Esophagus (tissue), 2 donors: Measurements from ENCODE around the gene EXTL1. TPM values are rescaled to one million over a fixed set of nuclear protein-coding genes. Genes with fewer than 3 reads are reported as not detected.

Experiments
- H3K27ac ChIP-seq, 2 donors: one replicate each; pipeline ENCODE4 v1.5.1; 2013; ENCODE audit warnings: low read depth in 2 of 2, mild to moderate bottlenecking in 2 of 2, inconsistent platforms in 1 of 2, low read length in 1 of 2, moderate library complexity in 1 of 2
- H3K27me3 ChIP-seq, 2 donors: one replicate each; pipeline ENCODE4 v1.6.1; 2013; ENCODE audit warnings: low read length in 2 of 2, control low read depth in 1 of 2, mild to moderate bottlenecking in 1 of 2; ENCODE audit not compliant: insufficient read depth in 2 of 2, control insufficient read depth in 1 of 2
- H3K36me3 ChIP-seq, 2 donors: one replicate each; pipeline ENCODE4 v1.6.1; 2013; ENCODE audit warnings: low read length in 1 of 2; ENCODE audit not compliant: control insufficient read depth in 2 of 2, insufficient read depth in 2 of 2
- H3K4me1 ChIP-seq, 2 donors: one replicate each; pipeline ENCODE4 v1.6.1; 2013; ENCODE audit warnings: low read length in 1 of 2; ENCODE audit not compliant: control insufficient read depth in 2 of 2, insufficient read depth in 2 of 2
- H3K4me3 ChIP-seq, 2 donors: one replicate each; pipeline ENCODE4 v1.5.1; 2013; ENCODE audit warnings: low read length in 2 of 2, mild to moderate bottlenecking in 2 of 2, low read depth in 1 of 2, moderate library complexity in 1 of 2
- H3K9me3 ChIP-seq, 2 donors: one replicate each; pipeline ENCODE4 v1.6.1; 2013; ENCODE audit warnings: mild to moderate bottlenecking in 2 of 2, low read depth in 1 of 2, low read length in 1 of 2, moderate library complexity in 1 of 2; ENCODE audit not compliant: control insufficient read depth in 2 of 2, insufficient read depth in 1 of 2
- WGBS, 2 donors: extraction: QIAGEN DNeasy Blood & Tissue Kit; methylation state at CpG; one replicate each; pipeline ENCODE4 v1.1.7; 2013; 5-methylcytosine and 5-hydroxymethylcytosine counted together
- polyA plus RNA-seq, 2 donors: library from polyadenylated mRNA; stranded (reverse); fragments of 200-250 nt; gene quantifications; one replicate each; pipeline ENCODE4 v1.2.3, GENCODE V29; 2013
- donor health status: healthy with polysubstance abuse.
- donor health status: Bipolar disorder and iron deficiency.

Gene EXTL1
- polyA plus RNA-seq, 2 donors = 0.09 to 0.45 TPM

GRCh38 chr1:26084091-26084561 is 62.6 kb downstream of the EXTL1 start:
- 54 to 62% methylated on average over 2 of the region's 2 CpGs for WGBS, 2 donors
- H3K27ac ChIP-seq = no peak overlapping the region

GRCh38 chr1:26084844-26085243 is 63.3 kb downstream of the EXTL1 start:
- Histone ChIP-seq H3K4me3 (no peak overlapping the region), H3K27me3 (no peaks in the 10 kb centered on the region), H3K9me3 (no peaks in the 10 kb centered on the region), H3K4me1 (no peaks in the 10 kb centered on the region), H3K27ac (no peak overlapping the region), H3K36me3 (no peaks in the 10 kb centered on the region)
- WGBS, 2 donors = 80 to 81% methylated on average over 2 of the region's 2 CpGs

More at GRCh38 chr1:26084091-26084561, 62.6 kb downstream of the EXTL1 start:
- Histone ChIP-seq H3K36me3 (no peaks in the 10 kb centered on the region), H3K9me3 (no peaks in the 10 kb centered on the region), H3K27me3 (no peaks in the 10 kb centered on the region), H3K4me1 (no peaks in the 10 kb centered on the region), H3K4me3 (no peak overlapping the region)

Other genes starting within 250 kb of the EXTL1 start
- 10 to 100 TPM; 19.2 to 21.4 TPM for gene SELENON, start 221.6 kb upstream of the EXTL1 start, polyA plus RNA-seq
- gene MTFR1L, start 201.8 kb upstream of the EXTL1 start, polyA plus RNA-seq = 10 to 100 TPM; 28.4 to 32.0 TPM
- 1 to 10 TPM; 1.1 to 2.0 TPM for gene AUNIP, start 162.3 kb upstream of the EXTL1 start, polyA plus RNA-seq
- 10 to 100 TPM in 1 of 2 donors, 1 to 10 TPM in 1; 9.5 to 14.3 TPM for gene PAQR7, start 146.1 kb upstream of the EXTL1 start, polyA plus RNA-seq
- 100 to 1,000 TPM; 115 to 137 TPM for gene STMN1, start 115.4 kb upstream of the EXTL1 start, polyA plus RNA-seq
- gene PAFAH2, start 23.7 kb upstream of the EXTL1 start, polyA plus RNA-seq = 1 to 10 TPM; 5.7 to 5.8 TPM
- under 1 TPM in 1 of 2 donors, not detected in 1; 0.01 TPM for gene SLC30A2, start 24.3 kb downstream of the EXTL1 start, polyA plus RNA-seq
- under 1 TPM; 0.10 to 0.19 TPM for gene TRIM63, start 45.9 kb downstream of the EXTL1 start, polyA plus RNA-seq
- 1 to 10 TPM; 2.6 to 3.7 TPM for gene PDIK1L, start 90.0 kb downstream of the EXTL1 start, polyA plus RNA-seq
- 1 to 10 TPM in 1 of 2 donors, under 1 TPM in 1; 0.94 to 1.6 TPM for gene FAM110D, start 137.3 kb downstream of the EXTL1 start, polyA plus RNA-seq
- not detected for gene C1orf232, start 147.2 kb downstream of the EXTL1 start, polyA plus RNA-seq
- gene ZNF593, start 148.1 kb downstream of the EXTL1 start, polyA plus RNA-seq = 10 to 100 TPM; 42.3 to 63.3 TPM
- gene ZNF593OS, start 150.1 kb downstream of the EXTL1 start, polyA plus RNA-seq = under 1 TPM; 0.12 to 0.22 TPM
- 10 to 100 TPM; 18.7 to 31.9 TPM for gene CNKSR1, start 155.7 kb downstream of the EXTL1 start, polyA plus RNA-seq
- gene CATSPER4, start 168.8 kb downstream of the EXTL1 start, polyA plus RNA-seq = not detected
- gene CEP85, start 212.4 kb downstream of the EXTL1 start, polyA plus RNA-seq = 1 to 10 TPM; 5.3 to 5.9 TPM